GM18498 (cell line): Measurements from ENCODE around the gene FOXP2.
A peak's percentile ranks its signal among the peaks of the same experiment; 100 is the strongest.
"Not testable (repeated sequence)": the region's sequence is repeated elsewhere in the genome, so short reads cannot be mapped to it uniquely, and the experiment has no call there.

Experiments
- ATAC-seq: cut with Tn5 transposase; IDR thresholded peaks from one replicate; pipeline ENCODE4 v1.9.1; 2021; ENCODE audit warnings: mild to moderate bottlenecking, moderate library complexity; ENCODE audit not compliant: unreplicated experiment

FOXP2 gene

GRCh38 chr7:114488696-114489095 lies 74.1 kb downstream of the FOXP2 start:
- no peak for ATAC-seq

GRCh38 chr7:114497491-114497890 lies 82.9 kb downstream of the FOXP2 start:
- not testable (repeated sequence) for ATAC-seq

- ATAC-seq: no peak
These were observed 88.0 kb downstream of the FOXP2 start for GRCh38 chr7:114502454-114503254.

GRCh38 chr7:114504586-114504985 lies 90.0 kb downstream of the FOXP2 start:
- no peak for ATAC-seq

GRCh38 chr7:114507381-114507780 lies 92.8 kb downstream of the FOXP2 start:
- ATAC-seq: no peak

- ATAC-seq: no peak
These were observed 93.5 kb downstream of the FOXP2 start for GRCh38 chr7:114508086-114508485.

- ATAC-seq: not testable (repeated sequence)
These were observed 96.2 kb downstream of the FOXP2 start for GRCh38 chr7:114510824-114511223.

- ATAC-seq: no peak
These were observed 104.6 kb downstream of the FOXP2 start for GRCh38 chr7:114519240-114519639.

- ATAC-seq: no peak
These were observed 107.5 kb downstream of the FOXP2 start for GRCh38 chr7:114522081-114522480.

- no peak for ATAC-seq
These were observed 113.0 kb downstream of the FOXP2 start for GRCh38 chr7:114527589-114527988.

- ATAC-seq: no peak
These were observed 115.5 kb downstream of the FOXP2 start for GRCh38 chr7:114530057-114530611.

GRCh38 chr7:114531326-114531725 lies 116.7 kb downstream of the FOXP2 start:
- no peak for ATAC-seq

- no peak for ATAC-seq
These were observed 118.5 kb downstream of the FOXP2 start for GRCh38 chr7:114533131-114533530.

GRCh38 chr7:114534953-114535352 lies 120.3 kb downstream of the FOXP2 start:
- no peak for ATAC-seq

- ATAC-seq: no peak
These were observed 125.0 kb downstream of the FOXP2 start for GRCh38 chr7:114539575-114539974.

GRCh38 chr7:114540291-114540690 lies 125.7 kb downstream of the FOXP2 start:
- ATAC-seq: no peak

- ATAC-seq: not testable (repeated sequence)
These were observed 132.7 kb downstream of the FOXP2 start for GRCh38 chr7:114547346-114547745.

- ATAC-seq: no peak
These were observed 133.7 kb downstream of the FOXP2 start for GRCh38 chr7:114548081-114548980.

GRCh38 chr7:114554781-114555537 lies 140.3 kb downstream of the FOXP2 start:
- ATAC-seq: peak; percentile 79

GRCh38 chr7:114567416-114567815 lies 152.8 kb downstream of the FOXP2 start:
- ATAC-seq: no peak

GRCh38 chr7:114569220-114569619 lies 154.6 kb downstream of the FOXP2 start:
- no peak for ATAC-seq
